Smooth muscle cell (in vitro differentiated cells): ENCODE data around the gene PXK. TPM values are rescaled to one million over a fixed set of nuclear protein-coding genes. Genes with fewer than 3 reads are reported as not detected.

ENCODE experiments used
- DNase-seq: peaks from one replicate; lab custom pipeline; 2025; ENCODE audit not compliant: unreplicated experiment; lab: John Stamatoyannopoulos, UW
- H2AFZ ChIP-seq: fragments of 200-600 bp; sonication (generic); 2 replicates; pipeline ENCODE4 v1.6.0; 2016; ENCODE audit warnings: antibody characterized with exemption, low read depth, mild to moderate bottlenecking
- H3F3A ChIP-seq: fragments of 200-600 bp; sonication (generic); 2 replicates; pipeline ENCODE4 v1.6.0; 2017; ENCODE audit warnings: antibody characterized with exemption, low read depth
- H3K27ac ChIP-seq: fragments of 200-600 bp; sonication (generic); 2 replicates; pipeline ENCODE4 v1.5.1; 2016; ENCODE audit warnings: low read depth, mild to moderate bottlenecking
- H3K27me3 ChIP-seq: fragments of 200-600 bp; sonication (generic); 2 replicates; pipeline ENCODE4 v1.6.1; 2016; ENCODE audit warnings: low read depth, mild to moderate bottlenecking
- H3K36me3 ChIP-seq: fragments of 200-600 bp; sonication (generic); 2 replicates; pipeline ENCODE4 v1.5.1; 2016; ENCODE audit warnings: low read depth
- H3K4me1 ChIP-seq: fragments of 200-600 bp; sonication (generic); 2 replicates; pipeline ENCODE4 v1.5.1; 2016; ENCODE audit warnings: low read depth
- H3K4me2 ChIP-seq: fragments of 200-600 bp; sonication (generic); 2 replicates; pipeline ENCODE4 v1.6.0; 2016; ENCODE audit warnings: mild to moderate bottlenecking
- H3K4me3 ChIP-seq: fragments of 200-600 bp; sonication (generic); 2 replicates; pipeline ENCODE4 v1.5.1; 2016; ENCODE audit warnings: mild to moderate bottlenecking
- H3K79me2 ChIP-seq: fragments of 200-600 bp; sonication (generic); 2 replicates; pipeline ENCODE4 v1.6.0; 2016; ENCODE audit warnings: low read depth, mild to moderate bottlenecking
- H3K9ac ChIP-seq: fragments of 200-600 bp; sonication (generic); 2 replicates; pipeline ENCODE4 v1.6.0; 2016; ENCODE audit warnings: low read depth
- H3K9me3 ChIP-seq: fragments of 200-600 bp; sonication (generic); replicated peaks from 2 replicates; pipeline ENCODE4 v1.5.1; 2016; ENCODE audit warnings: low read depth
- H4K20me1 ChIP-seq: fragments of 200-600 bp; sonication (generic); 2 replicates; pipeline ENCODE4 v1.6.0; 2016; ENCODE audit warnings: low read depth
- CTCF ChIP-seq: fragments of 200-600 bp; sonication (generic); IDR thresholded peaks from 2 replicates; pipeline ENCODE4 v1.5.1; 2017; ENCODE audit warnings: borderline replicate concordance, mild to moderate bottlenecking, antibody characterized with exemption; ENCODE audit not compliant: insufficient read depth, poor library complexity, severe bottlenecking
- WGBS: methylation state at CpG from one replicate; pipeline ENCODE4 v1.1.7; 2016; ENCODE audit warnings: low lambda C conversion rate; 5-methylcytosine and 5-hydroxymethylcytosine counted together
- polyA plus RNA-seq: library from polyadenylated mRNA; unstranded; fragments of >200 nt; fragmentation: Nextera tagmentation; extraction: Ambion mirVana; gene quantifications from 2 replicates; pipeline ENCODE4 v1.2.1, GENCODE V29; 2016
- total RNA-seq: library from RNA; depleted of rRNA; stranded (reverse); fragments of >200 nt; gene quantifications from 2 replicates; pipeline ENCODE4 v1.2.3, GENCODE V29; 2014

Gene PXK
- total and polyA plus RNA-seq, 2 experiments from 2014 or later, result 23.8 to 30.5 TPM

- H2AFZ ChIP-seq, result no peak overlapping the region
- H3K4me1 ChIP-seq, result no peaks in the 10 kb centered on the region
- H3K27me3 ChIP-seq, result no peaks in the 10 kb centered on the region
- no peak for TF ChIP-seq CTCF
- no peaks in the 10 kb centered on the region for H3K36me3 ChIP-seq
- DNase-seq, result no peak
- no peak overlapping the region for H3K27ac ChIP-seq
- H3K79me2 ChIP-seq, result peaks cover 85% of the 10 kb centered on the region
- 95% methylated on average over 5 of the region's 5 CpGs for WGBS
- no peak overlapping the region for H3K9ac ChIP-seq
- no peak overlapping the region for H3K4me2 ChIP-seq
- peaks cover 20% of the 10 kb centered on the region for H4K20me1 ChIP-seq
- H3K4me3 ChIP-seq, result no peak overlapping the region
- H3F3A ChIP-seq, result no peaks in the 10 kb centered on the region
- H3K9me3 ChIP-seq, result no peaks in the 10 kb centered on the region
These were observed 10.0 kb downstream of the PXK start for GRCh38 chr3:58342676-58343075.

- peaks cover 72% of the 10 kb centered on the region for H3K79me2 ChIP-seq
- 93% methylated on average over 4 of the region's 4 CpGs for WGBS
These were observed 12.8 kb downstream of the PXK start for GRCh38 chr3:58345457-58345856.

GRCh38 chr3:58346368-58346767, 13.7 kb downstream of the PXK start:
- no peak overlapping the region for H3K4me2 ChIP-seq
- peaks cover 6% of the 10 kb centered on the region for H3K4me1 ChIP-seq
- H2AFZ ChIP-seq, result no peak overlapping the region
- H3F3A ChIP-seq, result no peaks in the 10 kb centered on the region
- peaks cover 69% of the 10 kb centered on the region for H3K79me2 ChIP-seq
- no peak for DNase-seq
- H4K20me1 ChIP-seq, result peaks cover 31% of the 10 kb centered on the region
- no peak for TF ChIP-seq CTCF
- no peak overlapping the region for H3K4me3 ChIP-seq
- no peak overlapping the region for H3K27ac ChIP-seq
- no peaks in the 10 kb centered on the region for H3K27me3 ChIP-seq
- no peaks in the 10 kb centered on the region for H3K36me3 ChIP-seq
- no peak overlapping the region for H3K9ac ChIP-seq
- WGBS, result no CpG with 5 or more reads among the region's 2 CpGs
- no peaks in the 10 kb centered on the region for H3K9me3 ChIP-seq

More at GRCh38 chr3:58345457-58345856, 12.8 kb downstream of the PXK start:
- H3K4me1 ChIP-seq, result peaks cover 2% of the 10 kb centered on the region
- no peaks in the 10 kb centered on the region for H3K9me3 ChIP-seq
- peaks cover 27% of the 10 kb centered on the region for H4K20me1 ChIP-seq
- H3K36me3 ChIP-seq, result no peaks in the 10 kb centered on the region
- no peak overlapping the region for H3K27ac ChIP-seq
- no peak overlapping the region for H2AFZ ChIP-seq
- no peaks in the 10 kb centered on the region for H3K27me3 ChIP-seq
- H3K4me2 ChIP-seq, result no peak overlapping the region
- H3F3A ChIP-seq, result no peaks in the 10 kb centered on the region
- no peak overlapping the region for H3K9ac ChIP-seq
- TF ChIP-seq CTCF, result no peak
- H3K4me3 ChIP-seq, result no peak overlapping the region
- no peak for DNase-seq

- Histone ChIP-seq H3K27me3 (no peaks in the 10 kb centered on the region), H3K9me3 (no peaks in the 10 kb centered on the region), H4K20me1 (peaks cover 25% of the 10 kb centered on the region), H3K4me3 (no peak overlapping the region), H3K9ac (no peak overlapping the region), H3K4me2 (no peak overlapping the region), H3K4me1 (peaks cover 6% of the 10 kb centered on the region), H3K36me3 (no peaks in the 10 kb centered on the region), H3K79me2 (peaks cover 63% of the 10 kb centered on the region), H2AFZ (no peak overlapping the region), H3F3A (no peaks in the 10 kb centered on the region), H3K27ac (no peak overlapping the region)
- whole genome bisulfite sequencing, result over 99% methylated on average over 7 of the region's 7 CpGs
- no peak for DNase-seq
- TF ChIP-seq CTCF, result no peak
These were observed 15.3 kb downstream of the PXK start for GRCh38 chr3:58347984-58348383.
